ENCODE data around the gene MLH3. TPM values are rescaled to one million over a fixed set of nuclear protein-coding genes. Genes with fewer than 3 reads are reported as not detected.

Gene MLH3
- total RNA-seq, 1 donor: 36.9 TPM

DNA sequence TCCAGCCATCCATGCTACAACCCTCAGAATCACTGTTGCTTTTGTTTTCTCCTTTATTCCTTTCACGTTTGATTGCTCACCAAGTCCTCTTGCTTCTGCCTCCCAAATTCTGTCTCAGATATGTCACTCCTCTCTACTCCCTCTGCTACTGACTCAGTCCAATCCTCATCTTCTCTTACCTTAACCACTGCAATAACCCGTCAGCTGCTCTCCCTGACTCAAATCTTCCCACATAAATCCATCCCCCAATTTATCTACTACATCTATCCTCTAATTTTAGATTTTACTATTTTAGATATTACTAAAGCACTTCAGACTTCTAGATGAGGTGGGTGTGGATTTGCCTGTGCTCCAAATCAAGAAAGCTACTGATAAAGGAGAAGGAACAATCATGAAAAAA is 25.4 kb downstream of the MLH3 start:
- peaks cover 11% of the 10 kb centered on the region for H3K4me1 ChIP-seq (ENCODE audit: insufficient read depth, low read length)
- H3K4me3 ChIP-seq (ENCODE audit: low read length): no peak overlapping the region
- no peaks in the 10 kb centered on the region for H3K27me3 ChIP-seq (ENCODE audit: insufficient read depth, low read length)
- H3K9me3 ChIP-seq (ENCODE audit: low read depth, low read length): no peaks in the 10 kb centered on the region

DNA sequence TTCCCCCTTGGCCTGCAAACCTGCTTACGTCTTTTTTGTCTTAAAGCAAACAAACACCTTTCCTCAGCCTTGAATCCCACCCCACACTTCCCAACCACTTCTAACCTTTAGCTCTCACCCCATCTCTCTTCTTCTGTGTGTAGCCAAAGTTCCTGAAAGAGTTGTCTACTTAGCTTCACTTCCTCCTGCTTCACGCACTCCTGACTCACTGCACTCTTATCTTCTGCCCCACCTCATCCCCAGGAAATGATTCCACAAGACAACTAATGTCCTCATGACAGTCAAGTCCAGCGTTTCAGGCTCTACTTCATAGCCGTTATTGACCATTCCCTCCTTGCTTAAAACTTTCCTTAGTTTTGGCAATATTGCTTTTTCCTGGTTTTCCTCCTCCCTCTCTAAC is 26.2 kb downstream of the MLH3 start:
- H3K27me3 ChIP-seq (ENCODE audit: insufficient read depth, low read length): no peaks in the 10 kb centered on the region
- no peak overlapping the region for H3K4me3 ChIP-seq (ENCODE audit: low read length)
- H3K4me1 ChIP-seq (ENCODE audit: insufficient read depth, low read length): peaks cover 11% of the 10 kb centered on the region

DNA sequence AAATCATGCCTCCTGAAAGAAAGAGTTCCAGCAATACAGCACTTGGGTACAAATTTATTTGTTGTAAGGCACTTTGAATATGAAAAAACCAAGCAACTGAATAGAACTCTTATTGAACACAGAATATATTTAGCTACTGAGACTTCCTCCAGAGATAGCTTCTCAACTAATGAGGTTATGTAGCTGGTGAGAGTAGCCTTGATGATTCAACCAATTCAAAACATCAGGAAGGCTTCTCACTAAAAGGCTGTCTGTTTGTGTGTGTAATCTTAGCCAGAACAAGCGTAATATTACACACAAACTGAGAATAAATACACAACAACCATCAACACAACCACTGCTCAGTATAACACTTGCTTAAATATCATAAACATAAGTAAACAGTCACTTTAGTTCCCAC is 28.2 kb downstream of the MLH3 start:
- no peak overlapping the region for H3K4me3 ChIP-seq (ENCODE audit: low read length)
- no peaks in the 10 kb centered on the region for H3K9me3 ChIP-seq (ENCODE audit: low read depth, low read length)
- peaks cover 11% of the 10 kb centered on the region for H3K4me1 ChIP-seq (ENCODE audit: insufficient read depth, low read length)
- no peaks in the 10 kb centered on the region for H3K27me3 ChIP-seq (ENCODE audit: insufficient read depth, low read length)

More for the DNA sequence above, 26.2 kb downstream of the MLH3 start:
- H3K9me3 ChIP-seq (ENCODE audit: low read depth, low read length): no peaks in the 10 kb centered on the region

DNA sequence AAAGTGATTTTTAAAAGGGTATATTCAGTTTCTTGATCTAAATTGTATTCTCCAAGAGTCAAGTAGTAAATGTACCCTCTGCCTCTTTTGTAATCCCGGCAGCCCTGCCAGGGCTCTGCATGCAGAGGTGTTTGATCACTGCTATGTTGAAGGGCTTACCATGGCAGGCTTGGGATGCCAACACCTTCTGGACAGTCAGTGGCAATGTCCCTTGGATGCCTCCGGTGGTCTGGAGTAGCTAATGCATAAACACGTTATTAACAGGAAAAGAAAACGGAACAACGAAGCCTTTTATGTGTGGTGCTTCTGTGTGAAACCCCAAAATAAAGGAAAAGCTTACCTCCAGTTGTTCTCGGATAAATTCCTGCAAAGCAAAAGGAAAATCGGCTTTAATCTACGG is 28.6 kb downstream of the MLH3 start:
- Histone ChIP-seq H3K27me3 (ENCODE audit: insufficient read depth, low read length) (no peaks in the 10 kb centered on the region), H3K4me1 (ENCODE audit: insufficient read depth, low read length) (peaks cover 11% of the 10 kb centered on the region), H3K4me3 (ENCODE audit: low read length) (no peak overlapping the region), H3K9me3 (ENCODE audit: low read depth, low read length) (no peaks in the 10 kb centered on the region)

DNA sequence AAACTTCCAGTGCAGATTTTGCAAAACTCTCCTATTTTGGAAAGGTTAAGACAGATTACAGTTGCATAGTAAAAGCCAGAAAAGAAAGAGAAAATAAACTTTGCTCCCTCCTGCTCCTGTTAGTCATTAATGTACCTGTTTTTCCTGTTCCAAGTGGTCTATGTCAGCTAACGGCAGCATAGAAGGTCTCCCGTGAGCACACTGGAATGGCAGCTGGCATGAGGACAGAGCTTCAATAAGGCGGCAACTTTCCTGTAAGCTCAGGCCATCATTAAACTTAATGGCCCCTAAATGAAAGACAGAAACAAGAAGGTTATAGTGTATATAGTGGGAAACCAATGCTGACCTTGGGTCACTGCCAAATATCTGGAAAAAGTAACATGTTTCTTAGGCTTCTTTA is 32.6 kb downstream of the MLH3 start:
- no peak overlapping the region for H3K4me3 ChIP-seq (ENCODE audit: low read length)
- no peaks in the 10 kb centered on the region for H3K9me3 ChIP-seq (ENCODE audit: low read depth, low read length)
- H3K27me3 ChIP-seq (ENCODE audit: insufficient read depth, low read length): no peaks in the 10 kb centered on the region
- no peaks in the 10 kb centered on the region for H3K4me1 ChIP-seq (ENCODE audit: insufficient read depth, low read length)

DNA sequence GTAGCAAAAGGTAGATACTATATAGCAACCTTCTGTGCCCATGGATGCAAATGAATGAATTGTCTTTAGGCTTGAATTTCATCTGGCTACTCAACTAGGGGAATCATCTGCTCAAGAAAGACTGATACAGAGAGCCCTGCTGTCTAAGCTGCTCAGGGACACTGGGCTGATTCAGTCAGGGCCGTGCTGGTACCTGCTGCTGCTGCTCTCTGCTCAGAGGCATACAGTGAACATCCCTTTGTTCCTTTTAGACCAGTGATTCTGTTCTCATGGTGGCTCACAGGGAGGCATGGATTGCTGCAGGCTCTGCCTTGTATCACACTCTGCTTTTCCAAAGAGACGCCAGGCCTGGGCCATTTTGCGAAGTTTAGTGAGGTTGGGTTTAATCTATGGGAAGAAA is 34.5 kb downstream of the MLH3 start:
- no peaks in the 10 kb centered on the region for H3K27me3 ChIP-seq (ENCODE audit: insufficient read depth, low read length)
- no peaks in the 10 kb centered on the region for H3K4me1 ChIP-seq (ENCODE audit: insufficient read depth, low read length)
- H3K4me3 ChIP-seq (ENCODE audit: low read length): no peak overlapping the region
- H3K9me3 ChIP-seq (ENCODE audit: low read depth, low read length): no peaks in the 10 kb centered on the region

DNA sequence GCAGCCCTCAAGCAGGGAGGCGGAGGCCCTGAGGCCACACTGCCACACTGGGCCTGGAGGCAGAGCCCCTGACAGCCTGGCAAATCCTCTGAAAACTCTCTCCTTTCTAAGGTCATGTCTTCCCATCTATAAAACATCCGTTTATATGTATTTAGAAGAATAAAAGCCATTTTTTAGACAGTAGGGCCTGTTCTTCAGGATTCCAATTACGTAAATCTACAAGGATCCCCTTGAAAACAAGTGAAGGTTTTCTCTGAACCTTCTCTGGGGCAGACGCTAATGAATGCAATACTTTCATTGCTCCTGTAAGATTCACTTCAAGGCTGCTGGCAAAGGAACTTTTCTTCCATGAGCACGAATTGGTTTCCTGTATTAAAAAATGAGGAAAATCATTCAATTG is 35.8 kb downstream of the MLH3 start:
- Histone ChIP-seq H3K4me1 (ENCODE audit: insufficient read depth, low read length) (no peaks in the 10 kb centered on the region), H3K9me3 (ENCODE audit: low read depth, low read length) (no peaks in the 10 kb centered on the region), H3K27me3 (ENCODE audit: insufficient read depth, low read length) (no peaks in the 10 kb centered on the region), H3K4me3 (ENCODE audit: low read length) (no peak overlapping the region)

DNA sequence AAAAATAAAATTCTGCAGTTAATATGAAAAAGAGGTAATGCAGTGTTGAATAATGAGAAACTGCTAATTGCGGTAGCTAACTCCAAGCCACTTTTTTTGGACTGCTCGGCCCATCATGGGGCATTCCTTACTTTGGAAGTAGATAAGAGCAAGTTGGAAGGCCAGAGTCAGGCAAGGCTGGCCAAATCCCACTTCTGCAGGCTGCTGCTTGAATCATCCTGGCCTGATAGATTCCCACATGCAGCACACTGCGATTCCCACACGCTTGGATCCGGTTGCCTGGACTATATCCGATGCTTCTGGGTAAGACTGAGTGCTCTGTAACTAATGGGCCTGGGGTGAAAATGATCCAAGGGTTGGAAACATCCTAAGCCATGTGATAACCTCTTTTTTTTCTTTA is 38.0 kb downstream of the MLH3 start:
- Histone ChIP-seq H3K9me3 (ENCODE audit: low read depth, low read length) (no peaks in the 10 kb centered on the region), H3K4me3 (ENCODE audit: low read length) (no peak overlapping the region), H3K4me1 (ENCODE audit: insufficient read depth, low read length) (no peaks in the 10 kb centered on the region), H3K27me3 (ENCODE audit: insufficient read depth, low read length) (no peaks in the 10 kb centered on the region)

DNA sequence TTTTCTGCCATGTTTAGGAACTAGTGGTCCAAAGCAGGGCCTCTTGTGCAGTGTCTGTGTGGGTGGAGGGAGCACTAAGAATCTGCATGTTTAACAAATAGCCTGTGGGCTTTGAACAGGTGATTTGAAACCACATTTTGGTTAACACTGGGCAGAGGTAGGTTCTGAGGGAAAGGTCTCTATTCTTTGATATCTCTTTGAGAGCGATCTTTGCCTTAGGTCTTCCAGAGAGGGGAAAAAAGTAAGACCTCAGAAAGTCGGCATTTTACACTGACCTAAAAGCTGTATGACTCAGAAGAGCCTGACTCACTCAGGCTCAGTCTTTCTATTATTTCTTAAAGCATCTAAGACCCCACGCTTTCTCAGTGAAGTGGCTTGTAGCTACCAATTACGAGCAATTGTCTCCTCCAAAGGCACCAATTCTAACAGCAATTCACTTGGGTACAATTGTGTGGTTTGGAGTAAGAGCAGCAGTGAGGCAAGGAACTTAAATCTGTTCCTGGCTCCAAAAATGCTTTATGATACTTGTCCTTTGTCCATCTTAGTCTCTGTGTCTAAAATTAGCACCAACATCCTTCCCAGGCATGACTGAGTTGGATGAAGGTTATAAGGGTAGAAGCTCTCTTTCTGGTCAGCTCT is 39.8 kb downstream of the MLH3 start:
- Histone ChIP-seq H3K4me1 (ENCODE audit: insufficient read depth, low read length) (no peaks in the 10 kb centered on the region), H3K27me3 (ENCODE audit: insufficient read depth, low read length) (no peaks in the 10 kb centered on the region), H3K4me3 (ENCODE audit: low read length) (no peak overlapping the region)

DNA sequence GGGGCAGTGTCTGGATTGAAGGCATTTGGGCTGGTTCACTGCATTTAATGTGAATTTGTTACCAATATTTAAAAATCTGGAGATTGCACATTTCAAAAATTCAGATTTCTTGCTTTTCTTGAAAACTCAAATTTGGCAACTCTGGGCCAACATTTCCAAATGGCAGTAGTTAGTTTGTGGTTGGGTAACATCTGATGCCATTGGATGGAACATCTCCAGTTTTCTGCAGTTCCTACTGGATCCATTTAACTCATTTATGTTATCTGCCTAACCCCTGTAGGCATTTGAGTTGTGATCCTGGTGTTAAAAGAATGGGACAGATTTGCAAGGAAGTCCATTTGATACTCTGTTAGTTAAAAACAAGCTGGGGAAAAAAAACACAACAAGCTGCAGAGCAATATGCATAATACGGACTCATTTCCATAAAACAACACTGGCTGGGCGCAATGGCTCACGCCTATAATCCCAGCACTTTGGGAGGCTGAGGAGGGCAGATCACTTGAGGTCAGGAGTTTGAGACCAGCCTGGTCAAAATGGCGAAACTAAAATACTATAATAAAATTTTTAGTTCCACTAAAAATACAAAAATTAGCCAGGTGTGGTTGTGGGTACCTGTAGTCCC is 40.7 kb downstream of the MLH3 start:
- Histone ChIP-seq H3K4me3 (ENCODE audit: low read length) (no peak overlapping the region), H3K4me1 (ENCODE audit: insufficient read depth, low read length) (peaks cover 2% of the 10 kb centered on the region), H3K9me3 (ENCODE audit: low read depth, low read length) (no peaks in the 10 kb centered on the region), H3K27me3 (ENCODE audit: insufficient read depth, low read length) (no peaks in the 10 kb centered on the region)

More for the DNA sequence above, 39.8 kb downstream of the MLH3 start:
- H3K9me3 ChIP-seq (ENCODE audit: low read depth, low read length): no peaks in the 10 kb centered on the region

DNA sequence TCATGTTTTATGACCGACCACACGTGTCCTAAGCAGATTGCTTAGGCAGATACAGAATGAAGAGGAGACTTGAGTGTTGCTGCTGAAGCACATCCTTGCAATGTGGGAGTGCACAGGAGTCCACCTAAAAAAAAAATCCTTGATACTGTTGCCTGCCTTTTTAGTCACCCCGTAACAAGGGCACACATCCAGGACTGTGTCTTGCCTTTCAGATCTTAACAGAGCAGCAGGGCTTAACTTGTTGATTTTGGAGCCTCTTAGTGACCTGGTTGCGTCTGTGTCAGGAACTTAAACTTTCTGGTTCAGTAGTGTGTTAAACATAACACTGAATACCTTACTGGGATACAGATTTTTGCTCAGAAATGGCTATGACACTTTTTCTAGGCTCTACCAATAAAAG is 42.1 kb downstream of the MLH3 start:
- peaks cover 15% of the 10 kb centered on the region for H3K4me1 ChIP-seq (ENCODE audit: insufficient read depth, low read length)
- H3K4me3 ChIP-seq (ENCODE audit: low read length): no peak overlapping the region
- H3K27me3 ChIP-seq (ENCODE audit: insufficient read depth, low read length): no peaks in the 10 kb centered on the region
- H3K9me3 ChIP-seq (ENCODE audit: low read depth, low read length): no peaks in the 10 kb centered on the region

DNA sequence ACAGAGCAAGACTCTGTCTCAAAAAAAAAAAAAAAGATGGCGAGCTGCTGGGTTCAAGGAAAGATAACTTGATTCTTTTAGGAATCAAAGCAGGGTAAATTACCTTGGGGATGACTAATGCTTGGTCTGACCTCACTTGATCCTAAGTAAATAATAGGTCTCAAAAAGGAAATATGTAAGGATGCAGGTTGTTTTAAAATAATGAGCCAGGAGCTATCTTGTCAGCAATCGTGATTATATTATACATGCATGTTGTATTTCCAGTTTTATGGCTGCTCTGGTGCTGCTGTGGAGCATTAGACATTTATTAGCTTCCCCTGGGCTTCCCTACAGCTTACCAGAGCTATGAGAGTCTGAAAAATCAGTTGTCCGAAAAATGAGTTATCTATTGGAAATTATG is 45.9 kb downstream of the MLH3 start:
- H3K27me3 ChIP-seq (ENCODE audit: insufficient read depth, low read length): no peaks in the 10 kb centered on the region
- H3K4me1 ChIP-seq (ENCODE audit: insufficient read depth, low read length): peaks cover 31% of the 10 kb centered on the region
- H3K9me3 ChIP-seq (ENCODE audit: low read depth, low read length): no peaks in the 10 kb centered on the region
- H3K4me3 ChIP-seq (ENCODE audit: low read length): no peak overlapping the region

DNA sequence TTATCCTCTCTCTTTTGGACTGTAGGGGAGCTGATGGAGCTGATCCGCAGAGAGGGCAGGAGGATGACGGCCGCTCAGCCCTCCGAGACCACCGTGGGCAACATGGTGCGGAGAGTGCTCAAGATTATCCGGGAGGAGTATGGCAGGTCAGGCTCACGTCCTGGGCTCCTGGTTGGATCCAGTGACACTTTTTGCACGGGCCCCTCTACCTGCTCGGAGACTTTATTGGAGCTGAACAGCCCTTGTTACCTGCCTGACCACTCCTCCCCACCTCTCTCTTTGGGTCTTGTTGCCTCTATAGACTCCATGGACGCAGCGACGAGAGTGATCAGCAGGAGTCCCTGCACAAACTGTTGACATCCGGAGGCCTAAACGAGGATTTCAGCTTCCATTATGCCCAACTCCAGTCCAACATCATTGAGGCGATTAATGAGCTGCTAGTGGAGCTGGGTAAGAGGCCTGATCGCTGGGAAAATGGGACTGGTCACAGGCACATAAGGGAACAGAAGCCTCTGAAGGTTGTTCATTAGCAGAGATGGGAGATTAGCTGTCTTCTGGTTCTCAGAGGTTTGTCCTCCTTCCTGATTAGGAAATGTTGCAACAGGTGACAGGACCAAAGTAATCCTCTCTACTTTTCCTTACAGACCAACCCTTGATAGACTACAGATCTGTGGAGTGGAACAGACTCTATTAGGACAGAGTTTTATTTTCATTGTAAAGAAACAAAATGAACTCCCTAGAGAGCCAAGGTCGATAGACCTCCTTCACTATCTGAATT is 47.8 kb downstream of the MLH3 start:
- H3K9me3 ChIP-seq (ENCODE audit: low read depth, low read length): no peaks in the 10 kb centered on the region
- H3K4me1 ChIP-seq (ENCODE audit: insufficient read depth, low read length): peaks cover 31% of the 10 kb centered on the region
- peak overlapping the region; percentile 81 for H3K4me3 ChIP-seq (ENCODE audit: low read length)

DNA sequence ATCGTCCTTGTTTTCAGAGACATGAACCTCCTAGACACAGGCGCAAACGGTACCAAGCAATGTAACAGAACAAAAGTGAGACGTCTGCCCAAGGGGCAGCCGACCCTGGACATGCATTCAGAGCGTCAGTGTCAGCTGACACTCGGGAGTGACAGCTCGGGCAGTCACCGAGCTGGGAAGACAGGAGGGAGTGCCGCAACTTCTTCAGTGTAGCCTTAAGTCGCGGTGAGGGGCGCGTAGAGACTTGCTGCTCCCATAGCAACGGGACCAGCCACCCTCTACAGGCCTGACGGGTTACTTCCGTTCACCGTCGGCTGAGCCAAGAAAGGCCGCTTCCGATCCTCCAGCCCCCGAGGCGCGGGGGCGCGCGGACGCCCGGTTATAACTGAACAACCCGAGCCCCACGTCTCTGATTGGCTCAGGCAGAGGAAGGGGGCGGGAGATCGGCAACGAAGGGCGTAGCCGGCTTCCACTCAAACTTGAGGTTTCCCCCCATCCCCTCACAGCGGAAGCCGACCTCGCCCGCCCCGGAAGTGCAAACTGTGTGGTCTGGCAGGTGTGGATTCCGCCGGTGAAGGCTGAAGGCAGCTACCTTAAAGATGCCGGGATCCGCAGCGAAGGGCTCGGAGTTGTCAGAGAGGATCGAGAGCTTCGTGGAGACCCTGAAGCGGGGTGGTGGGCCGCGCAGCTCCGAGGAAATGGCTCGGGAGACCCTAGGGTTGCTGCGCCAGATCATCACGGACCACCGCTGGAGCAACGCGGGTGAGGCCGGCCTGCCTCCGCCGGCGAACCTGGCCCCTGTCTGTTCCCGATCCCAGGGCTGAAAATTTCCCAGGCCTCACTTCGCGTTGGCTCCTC is 48.6 kb downstream of the MLH3 start, which contains the start of gene EIF2B2:
Gene EIF2B2 (plus strand): TSS at position 530 of the 858 bp plus-strand sequence. CDS start 70 bp downstream, at position 600.
- H3K4me1 ChIP-seq (ENCODE audit: insufficient read depth, low read length): peaks cover 31% of the 10 kb centered on the region
- peak within 1 kb of the TSS; percentile 81 for H3K4me3 ChIP-seq (ENCODE audit: low read length)
- H3K9me3 ChIP-seq (ENCODE audit: low read depth, low read length): no peaks in the 10 kb centered on the region
- no peaks in the 10 kb centered on the region for H3K27me3 ChIP-seq (ENCODE audit: insufficient read depth, low read length)

More for the DNA sequence above, 47.8 kb downstream of the MLH3 start:
- H3K27me3 ChIP-seq (ENCODE audit: insufficient read depth, low read length): no peaks in the 10 kb centered on the region

DNA sequence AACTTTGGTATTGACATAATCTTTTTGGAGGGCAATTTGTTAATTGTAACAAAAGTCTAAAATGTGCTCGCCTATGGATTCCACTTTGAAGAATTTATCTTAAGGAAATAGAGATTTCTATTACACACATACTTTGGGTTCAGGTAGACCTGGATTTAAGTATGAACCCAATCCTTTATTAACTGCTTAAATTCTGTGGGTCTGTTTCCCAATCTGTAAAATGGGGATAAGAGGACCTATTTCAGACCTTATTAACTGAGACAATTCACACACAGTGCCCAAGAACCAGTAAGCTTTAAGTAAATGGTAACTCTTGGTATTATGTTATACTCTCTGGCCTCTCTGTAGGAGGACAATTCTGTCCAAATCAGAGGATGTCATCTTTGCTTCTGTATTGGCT is 49.4 kb downstream of the MLH3 start:
- peaks cover 31% of the 10 kb centered on the region for H3K4me1 ChIP-seq (ENCODE audit: insufficient read depth, low read length)
- no peaks in the 10 kb centered on the region for H3K9me3 ChIP-seq (ENCODE audit: low read depth, low read length)
- H3K27me3 ChIP-seq (ENCODE audit: insufficient read depth, low read length): no peaks in the 10 kb centered on the region
- H3K4me3 ChIP-seq (ENCODE audit: low read length): peak overlapping the region; percentile 81
